ENCODE measurements around the gene ZHX3. TPM values are rescaled to one million over a fixed set of nuclear protein-coding genes. Genes with fewer than 3 reads are reported as not detected.

Gene ZHX3
- total RNA-seq, 1 experiment from 2014 or later, result 22.7 TPM

DNA sequence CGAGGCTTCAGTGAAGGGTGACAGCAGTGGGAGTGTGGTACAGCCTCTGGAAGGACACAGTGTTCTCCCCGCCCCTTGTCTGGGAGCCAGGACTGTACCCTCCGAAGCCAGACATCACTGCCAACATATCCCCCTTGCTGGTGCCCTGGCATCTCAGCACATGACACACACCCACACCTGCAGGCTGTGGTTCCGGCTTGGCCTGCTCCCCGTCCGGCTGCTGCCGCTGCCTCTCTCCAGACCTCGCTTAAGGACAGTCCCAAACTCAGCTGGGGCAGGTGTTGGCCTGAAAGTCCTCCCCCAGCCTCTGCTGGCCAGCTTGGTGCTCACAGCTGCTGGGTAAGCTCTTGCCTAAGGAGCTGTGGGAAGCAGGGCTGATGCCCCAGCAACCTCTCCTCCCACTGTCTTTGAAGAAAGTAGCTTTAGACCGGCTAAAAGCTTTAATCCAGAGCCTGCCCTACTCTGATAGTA is 42.0 kb upstream of the ZHX3 start:
- intact Hi-C loops (cut with micrococcal nuclease; ENCODE audit: unreplicated experiment), result no loop called here
- DNase-seq, result no peak
- no peak overlapping the region for H3K27ac Mint-ChIP-seq (ENCODE audit: unreplicated experiment)
- peaks cover 20% of the 10 kb centered on the region for H3K27me3 Mint-ChIP-seq (ENCODE audit: unreplicated experiment)
- H3K36me3 Mint-ChIP-seq (ENCODE audit: insufficient read depth, unreplicated experiment), result peaks cover 4% of the 10 kb centered on the region
- no TSS peak for BruUV-seq (replicated peaks)
- no peaks in the 10 kb centered on the region for H3K4me1 Mint-ChIP-seq (ENCODE audit: low read depth, unreplicated experiment)
- CTCF ChIA-PET, result no interaction called here
- TF ChIP-seq, protein P1, sequence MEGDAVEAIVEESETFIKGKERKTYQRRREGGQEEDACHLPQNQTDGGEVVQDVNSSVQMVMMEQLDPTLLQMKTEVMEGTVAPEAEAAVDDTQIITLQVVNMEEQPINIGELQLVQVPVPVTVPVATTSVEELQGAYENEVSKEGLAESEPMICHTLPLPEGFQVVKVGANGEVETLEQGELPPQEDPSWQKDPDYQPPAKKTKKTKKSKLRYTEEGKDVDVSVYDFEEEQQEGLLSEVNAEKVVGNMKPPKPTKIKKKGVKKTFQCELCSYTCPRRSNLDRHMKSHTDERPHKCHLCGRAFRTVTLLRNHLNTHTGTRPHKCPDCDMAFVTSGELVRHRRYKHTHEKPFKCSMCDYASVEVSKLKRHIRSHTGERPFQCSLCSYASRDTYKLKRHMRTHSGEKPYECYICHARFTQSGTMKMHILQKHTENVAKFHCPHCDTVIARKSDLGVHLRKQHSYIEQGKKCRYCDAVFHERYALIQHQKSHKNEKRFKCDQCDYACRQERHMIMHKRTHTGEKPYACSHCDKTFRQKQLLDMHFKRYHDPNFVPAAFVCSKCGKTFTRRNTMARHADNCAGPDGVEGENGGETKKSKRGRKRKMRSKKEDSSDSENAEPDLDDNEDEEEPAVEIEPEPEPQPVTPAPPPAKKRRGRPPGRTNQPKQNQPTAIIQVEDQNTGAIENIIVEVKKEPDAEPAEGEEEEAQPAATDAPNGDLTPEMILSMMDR (IDR thresholded peaks at IDR 0.05; ENCODE audit: unreplicated experiment), result no peak
- no peak overlapping the region for H3K4me3 Mint-ChIP-seq (ENCODE audit: low read depth, unreplicated experiment)
- H3K9me3 Mint-ChIP-seq (ENCODE audit: low read depth, unreplicated experiment), result no peaks in the 10 kb centered on the region

GRCh38 chr20:41358717-41359116 is 41.2 kb upstream of the ZHX3 start:
- BruUV-seq (replicated peaks), result no TSS peak
- Mint-ChIP-seq H3K27ac (ENCODE audit: unreplicated experiment) (no peak overlapping the region), H3K27me3 (ENCODE audit: unreplicated experiment) (peaks cover 11% of the 10 kb centered on the region), H3K9me3 (ENCODE audit: low read depth, unreplicated experiment) (no peaks in the 10 kb centered on the region), H3K4me1 (ENCODE audit: low read depth, unreplicated experiment) (no peaks in the 10 kb centered on the region), H3K36me3 (ENCODE audit: insufficient read depth, unreplicated experiment) (peaks cover 4% of the 10 kb centered on the region), H3K4me3 (ENCODE audit: low read depth, unreplicated experiment) (no peak overlapping the region)
- TF ChIP-seq, protein P1 (IDR thresholded peaks at IDR 0.05; ENCODE audit: unreplicated experiment), result no peak
- CTCF ChIA-PET, result interaction anchor here (0.7 kb wide), 1 partner anchor 295 kb away, joined by 6 read pairs; no protein-coding TSS in a partner anchor
- no peak for DNase-seq
- intact Hi-C loops (cut with micrococcal nuclease; ENCODE audit: unreplicated experiment), result no loop called here

DNA sequence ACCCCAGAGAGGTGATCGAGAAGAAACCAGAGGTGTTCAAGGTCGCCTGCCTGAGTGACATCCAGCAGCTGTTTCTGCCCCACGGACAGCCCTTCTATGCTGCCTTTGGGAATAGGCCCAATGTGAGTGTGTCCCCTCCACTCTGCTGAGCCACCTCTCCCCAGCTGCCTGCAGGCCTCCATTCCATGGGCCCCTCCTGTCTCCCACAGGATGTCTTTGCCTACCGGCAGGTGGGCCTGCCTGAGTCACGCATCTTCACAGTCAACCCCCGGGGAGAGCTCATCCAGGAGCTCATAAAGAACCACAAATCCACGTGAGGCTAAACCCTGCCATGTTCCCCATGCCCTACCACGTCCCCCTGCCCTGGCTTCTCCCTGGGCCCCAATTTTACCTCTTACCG is 40.7 kb upstream of the ZHX3 start:
- Mint-ChIP-seq H3K27ac (ENCODE audit: unreplicated experiment) (no peak overlapping the region), H3K27me3 (ENCODE audit: unreplicated experiment) (peaks cover 6% of the 10 kb centered on the region), H3K4me3 (ENCODE audit: low read depth, unreplicated experiment) (no peak overlapping the region), H3K9me3 (ENCODE audit: low read depth, unreplicated experiment) (no peaks in the 10 kb centered on the region), H3K4me1 (ENCODE audit: low read depth, unreplicated experiment) (no peaks in the 10 kb centered on the region), H3K36me3 (ENCODE audit: insufficient read depth, unreplicated experiment) (peaks cover 4% of the 10 kb centered on the region)
- CTCF ChIA-PET, result interaction anchor here (0.7 kb wide), 1 partner anchor 295 kb away, joined by 6 read pairs; no protein-coding TSS in a partner anchor
- TF ChIP-seq, protein P1 (IDR thresholded peaks at IDR 0.05; ENCODE audit: unreplicated experiment), result peak; percentile 5
- BruUV-seq (replicated peaks), result no TSS peak
- intact Hi-C loops (cut with micrococcal nuclease; ENCODE audit: unreplicated experiment), result no loop called here
- DNase-seq, result no peak

- TF ChIP-seq, protein P1 (IDR thresholded peaks at IDR 0.05; ENCODE audit: unreplicated experiment), result no peak
- peaks cover under 1% of the 10 kb centered on the region for H3K36me3 Mint-ChIP-seq (ENCODE audit: insufficient read depth, unreplicated experiment)
- H3K4me3 Mint-ChIP-seq (ENCODE audit: low read depth, unreplicated experiment), result no peak overlapping the region
- no peak overlapping the region for H3K27ac Mint-ChIP-seq (ENCODE audit: unreplicated experiment)
- no TSS peak for BruUV-seq (replicated peaks)
- H3K27me3 Mint-ChIP-seq (ENCODE audit: unreplicated experiment), result no peaks in the 10 kb centered on the region
- no peak for DNase-seq
- H3K4me1 Mint-ChIP-seq (ENCODE audit: low read depth, unreplicated experiment), result no peaks in the 10 kb centered on the region
- CTCF ChIA-PET, result no interaction called here
- no peaks in the 10 kb centered on the region for H3K9me3 Mint-ChIP-seq (ENCODE audit: low read depth, unreplicated experiment)
- intact Hi-C loops (cut with micrococcal nuclease; ENCODE audit: unreplicated experiment), result no loop called here
These were observed 40.1 kb upstream of the ZHX3 start for GRCh38 chr20:41357424-41358163.
